NOMO-1 (cell line): ENCODE results near the gene MAPRE3.

Source experiments
- DNase-seq, 2 experiments: peaks; one replicate each; lab custom pipeline; 2025; ENCODE audit not compliant: unreplicated experiment in 2 of 2; lab: John Stamatoyannopoulos, UW

Gene MAPRE3

DNA sequence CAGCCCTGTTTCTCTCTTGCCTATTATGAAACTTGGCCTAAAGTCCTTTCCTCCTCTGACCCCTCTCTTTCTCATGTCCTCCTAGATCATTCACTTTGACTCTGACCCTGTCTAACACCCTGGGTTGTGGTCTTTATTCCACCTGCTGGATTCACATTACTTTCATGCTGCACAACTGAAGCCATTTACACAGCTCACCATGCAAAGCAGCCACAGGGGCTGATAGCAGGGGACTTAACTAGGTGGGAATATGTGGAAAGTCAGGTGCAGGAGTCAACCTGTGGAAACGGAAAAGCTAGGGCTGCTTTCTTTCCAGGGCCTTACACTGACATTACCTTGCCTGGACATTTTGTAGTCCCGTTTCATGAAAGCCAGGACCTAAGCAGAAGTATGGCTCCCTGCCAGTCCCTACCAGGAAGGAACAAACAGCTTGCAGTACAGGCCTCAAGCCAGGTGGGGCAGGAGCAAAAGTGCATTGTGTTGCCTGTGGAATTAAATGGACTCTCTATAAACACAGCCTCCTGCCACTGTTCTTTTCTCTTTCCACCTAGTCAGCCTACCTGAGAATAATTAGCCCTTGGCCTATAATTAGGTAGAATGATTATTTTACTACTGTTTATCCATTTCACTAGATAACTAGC lies 11.8 kb downstream of the MAPRE3 start:
- no peak for DNase-seq

DNA sequence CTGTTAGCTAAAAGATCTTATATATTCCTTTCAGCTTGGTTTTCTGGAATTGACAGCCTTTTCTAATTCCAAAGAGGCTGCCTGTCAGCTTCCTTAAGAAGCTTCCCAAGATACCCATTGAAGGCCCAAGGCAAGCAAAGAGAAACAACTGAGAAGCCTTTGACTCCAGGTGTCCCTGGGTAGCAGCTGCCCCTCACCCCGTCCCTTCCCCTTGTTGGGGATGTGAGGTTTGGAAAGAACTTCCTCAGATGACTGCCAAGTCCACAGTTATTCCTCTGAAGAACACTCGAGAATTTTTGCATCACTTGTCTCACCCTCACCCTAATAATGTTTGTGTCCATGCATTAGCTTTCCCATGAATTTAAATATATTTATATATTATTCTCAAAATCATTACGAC lies 13.3 kb downstream of the MAPRE3 start:
- DNase-seq, result no peak

DNA sequence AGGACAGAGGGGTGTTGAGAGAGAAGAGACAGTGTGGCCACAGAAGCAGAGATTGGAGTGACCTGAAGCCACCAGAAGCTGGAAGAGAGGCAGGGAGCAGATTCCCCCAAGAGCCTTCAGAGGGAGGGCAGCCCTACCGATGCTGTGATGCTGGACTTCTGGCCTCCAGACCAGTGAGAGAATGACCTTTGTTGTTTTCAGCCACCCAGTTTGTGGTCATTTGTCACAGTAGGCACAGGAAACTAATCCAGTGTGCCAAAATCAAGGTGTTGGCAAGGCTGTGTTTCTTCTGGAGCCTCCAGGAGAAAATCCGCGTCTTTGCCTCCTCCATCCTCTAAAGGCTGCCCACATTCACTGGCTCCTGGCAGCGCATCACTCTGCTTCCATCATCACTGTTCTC lies 15.4 kb downstream of the MAPRE3 start:
- DNase-seq, result no peak

DNA sequence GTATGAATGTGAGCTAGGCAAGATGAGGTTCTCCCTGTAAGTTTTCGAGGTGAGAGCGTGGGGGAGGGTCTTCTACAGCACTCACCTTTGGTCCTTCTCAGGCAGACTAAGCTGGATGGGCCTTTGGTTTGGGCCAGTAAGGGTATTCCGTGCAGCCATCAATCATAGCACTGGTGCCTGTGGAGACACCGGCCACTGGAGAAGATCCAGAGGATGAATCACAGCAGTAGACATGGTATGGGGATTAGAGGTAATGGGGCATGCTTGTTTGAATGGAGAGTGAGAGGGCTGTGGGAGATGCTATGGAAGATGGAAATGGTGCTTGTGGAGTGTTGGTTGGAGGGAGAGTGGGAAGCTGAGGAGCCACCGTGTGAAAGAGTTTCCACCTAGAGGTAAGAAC lies 16.1 kb downstream of the MAPRE3 start:
- no peak for DNase-seq

DNA sequence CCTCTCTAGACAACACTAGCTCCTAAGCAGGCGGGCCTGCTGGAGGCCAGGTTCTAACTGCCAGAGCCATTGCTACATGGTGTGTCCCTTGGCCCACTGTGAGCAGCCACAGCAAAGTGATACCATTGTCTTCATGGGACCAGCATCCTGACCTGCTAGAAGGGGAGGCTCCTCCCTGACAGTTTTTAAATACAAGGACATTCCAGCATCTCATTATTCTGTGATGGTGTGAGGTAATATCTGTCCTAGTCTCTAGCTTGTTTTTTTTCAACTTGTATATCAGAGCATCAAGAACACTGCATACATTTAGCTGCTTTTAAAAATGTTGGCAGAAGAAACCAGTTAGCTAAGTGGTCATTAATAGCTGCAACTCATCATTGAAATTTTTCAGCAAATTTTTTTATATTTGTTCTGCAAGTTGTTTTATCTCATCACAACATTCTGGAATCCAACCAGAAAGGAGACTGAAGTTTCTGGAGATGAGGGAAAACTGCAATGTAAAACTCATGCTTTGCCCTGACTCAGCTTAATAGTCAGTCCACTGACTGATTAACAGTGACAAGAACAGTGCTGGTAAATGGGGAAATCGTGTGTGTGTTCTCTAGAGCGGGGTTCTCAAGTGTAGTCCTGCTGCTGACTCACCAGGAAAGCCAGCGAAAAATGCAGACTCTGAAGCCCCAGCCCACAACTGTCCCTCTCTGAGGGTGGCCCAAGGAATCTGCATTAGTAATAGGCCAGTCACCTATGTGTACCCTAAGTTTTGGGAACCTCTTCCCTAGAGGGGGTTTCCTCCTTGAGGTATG lies 17.8 kb downstream of the MAPRE3 start:
- DNase-seq, result no peak

DNA sequence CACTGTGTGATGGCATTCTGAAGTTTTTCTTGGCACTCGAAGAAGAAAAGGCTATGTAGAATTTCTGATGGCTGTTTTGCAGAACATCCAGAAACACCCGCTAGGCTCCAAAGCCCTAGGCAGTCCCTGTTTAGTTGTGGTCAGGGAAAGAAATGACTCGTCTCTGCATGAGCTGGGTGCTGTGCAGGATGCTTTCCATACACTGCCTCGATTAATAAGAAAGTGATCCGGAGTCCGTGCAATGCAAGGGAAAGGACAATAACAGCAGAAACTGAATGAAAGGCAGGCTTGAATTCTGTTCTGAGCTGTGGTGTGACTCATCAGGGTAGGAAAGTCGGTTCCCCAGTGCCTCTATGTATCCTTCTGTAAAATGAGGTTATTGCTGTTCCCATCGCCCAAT lies 18.7 kb downstream of the MAPRE3 start:
- no peak for DNase-seq

DNA sequence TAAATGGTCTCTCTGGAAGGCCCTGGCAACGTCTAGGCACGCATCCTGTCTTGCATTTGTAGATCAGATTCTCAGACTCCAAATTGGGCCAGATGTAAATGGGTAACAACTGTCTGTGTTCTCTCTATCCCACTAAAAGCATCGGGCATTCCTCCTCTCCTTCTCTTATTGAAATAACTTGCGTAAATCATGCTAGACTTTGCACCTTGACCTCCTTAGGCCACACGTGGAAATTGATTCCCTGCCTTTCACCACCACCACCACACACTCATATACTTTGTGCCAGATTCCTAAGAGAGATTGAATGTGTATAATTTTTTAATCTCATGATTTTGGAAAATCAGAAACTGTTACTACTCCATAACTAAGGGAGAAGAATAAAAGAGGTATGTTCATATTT lies 21.3 kb downstream of the MAPRE3 start:
- no peak for DNase-seq

DNA sequence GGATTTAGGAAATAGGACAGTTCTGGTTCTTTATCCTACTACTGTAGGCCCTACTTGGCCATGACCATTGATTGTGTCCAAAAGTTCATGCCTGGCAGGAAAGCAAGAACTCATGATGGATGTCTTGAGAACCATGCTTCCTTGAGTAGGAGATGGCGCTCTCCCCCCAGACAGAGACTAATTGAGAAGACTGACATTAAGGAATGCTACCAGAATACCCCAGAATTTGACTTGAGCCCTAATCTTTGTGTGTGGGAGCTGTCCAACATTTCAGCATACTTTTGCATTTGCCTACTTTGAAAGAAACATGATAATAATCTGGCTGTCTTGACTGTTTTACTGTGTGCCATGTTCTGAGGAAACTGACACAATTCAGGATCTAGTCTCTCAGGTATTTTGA lies 23.3 kb downstream of the MAPRE3 start:
- DNase-seq, result peak in 1 of 2 experiments; percentile 12

DNA sequence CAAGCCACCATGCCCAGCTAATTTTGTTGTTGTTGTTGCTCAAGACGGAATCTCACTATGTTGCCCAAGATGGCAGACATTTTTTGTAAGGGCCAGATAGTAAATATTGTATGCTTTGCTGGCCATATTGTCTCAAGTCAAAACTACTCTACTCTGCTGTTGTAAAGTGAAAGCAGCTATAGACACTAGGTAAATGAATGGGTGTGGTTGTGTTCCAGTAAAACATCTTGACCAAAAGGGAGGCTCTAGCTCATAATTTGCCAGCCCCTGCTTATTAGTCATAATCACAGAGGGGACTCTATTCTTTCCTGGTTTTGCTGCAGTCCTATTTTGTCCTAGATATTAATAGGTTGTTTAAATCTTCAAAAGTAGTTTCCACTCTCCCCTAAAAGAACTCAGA lies 24.5 kb downstream of the MAPRE3 start:
- no peak for DNase-seq

DNA sequence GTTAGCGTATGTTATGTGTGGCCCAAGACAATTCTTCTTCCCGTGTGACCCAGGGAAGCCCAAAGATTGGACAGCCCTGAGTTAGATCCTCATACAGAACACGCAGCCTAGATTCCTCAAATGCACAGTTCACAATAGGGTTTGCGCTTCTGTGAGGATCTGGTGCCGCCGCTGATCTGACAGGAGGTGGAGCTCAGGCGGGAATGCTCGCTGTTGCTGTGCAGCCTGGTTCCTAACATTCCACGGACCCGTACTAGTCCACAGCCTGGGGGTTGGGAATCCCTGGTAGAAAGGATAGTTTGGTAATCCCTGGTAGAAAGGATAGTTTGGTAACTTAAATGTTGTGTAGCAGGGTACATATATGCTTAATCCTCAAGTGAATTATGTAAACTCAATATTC lies 27.0 kb downstream of the MAPRE3 start:
- no peak for DNase-seq

DNA sequence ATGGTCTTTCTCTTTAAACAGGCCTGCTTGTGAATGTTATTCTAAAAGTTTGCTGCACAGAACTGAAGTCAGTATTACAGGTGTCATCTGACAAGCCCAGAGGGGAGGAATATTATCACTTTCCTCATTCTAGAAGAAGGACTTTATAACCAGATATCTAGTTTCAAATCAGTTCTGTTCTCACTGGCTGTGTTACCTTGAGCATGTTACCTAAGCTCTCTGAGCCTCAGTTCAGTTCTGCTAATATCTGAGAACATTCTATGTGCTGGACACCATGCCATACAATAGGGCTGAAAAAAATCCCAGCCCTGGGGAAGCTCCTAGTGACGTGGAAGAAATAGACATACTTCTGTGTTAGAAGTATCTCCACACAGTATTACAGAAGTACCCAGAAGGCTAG lies 27.9 kb downstream of the MAPRE3 start:
- DNase-seq, result no peak

DNA sequence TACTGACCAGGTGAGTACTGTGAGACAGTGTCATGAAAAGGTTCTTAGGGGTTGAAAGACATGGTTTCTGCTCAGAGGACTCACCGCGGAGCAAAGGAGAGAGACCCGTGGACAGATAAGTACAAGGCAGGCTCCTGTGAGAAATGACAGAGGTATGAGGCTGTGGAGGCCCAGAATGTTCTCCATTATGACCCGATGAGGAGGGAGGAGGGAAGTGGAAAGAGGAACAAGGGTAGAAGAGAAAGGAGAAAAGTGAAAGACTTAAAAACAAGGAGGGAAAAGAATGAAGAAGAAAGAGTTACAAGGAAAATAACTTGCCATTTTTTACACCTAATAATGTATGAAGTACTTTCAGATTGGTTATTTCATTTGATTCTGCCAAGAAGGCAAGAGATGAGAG lies 29.8 kb downstream of the MAPRE3 start:
- peak; percentile 24 to 54 for DNase-seq

DNA sequence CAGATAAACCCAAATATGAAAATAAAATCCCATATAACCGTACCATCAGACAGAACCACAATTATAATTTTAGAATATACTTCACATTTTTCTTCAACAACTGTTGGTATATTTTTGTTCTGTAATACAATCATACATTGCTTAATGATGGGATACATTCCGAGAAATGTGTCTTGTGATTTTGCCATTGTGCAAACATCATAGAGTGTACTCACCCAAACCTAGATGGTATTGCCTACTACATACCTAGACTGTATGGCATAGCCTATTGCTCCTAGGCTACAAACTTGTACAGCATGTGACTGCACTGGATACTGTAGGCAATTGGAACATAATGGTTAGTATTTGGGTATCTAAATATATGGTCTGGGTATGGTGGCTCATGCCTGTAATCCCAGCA lies 30.6 kb downstream of the MAPRE3 start:
- DNase-seq, result no peak

DNA sequence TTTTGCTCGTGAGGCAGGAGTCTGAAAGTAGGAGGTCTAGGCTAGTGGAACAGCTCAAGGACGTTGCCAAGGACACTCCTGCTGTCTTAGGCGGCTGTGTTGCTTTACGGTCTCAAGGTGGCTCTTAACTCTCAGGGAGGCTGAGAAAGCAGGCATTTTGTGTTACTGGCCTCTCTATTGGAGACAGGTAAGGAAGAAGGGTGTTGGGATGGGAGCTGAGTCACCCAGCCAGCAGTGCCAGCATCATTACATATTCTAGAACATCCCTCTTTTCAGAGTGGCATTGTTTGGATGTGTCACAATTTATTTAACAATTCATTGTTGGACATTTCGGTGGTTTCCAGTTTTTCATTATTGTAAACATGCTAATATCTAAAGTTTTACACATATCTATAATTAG lies 31.5 kb downstream of the MAPRE3 start:
- no peak for DNase-seq

DNA sequence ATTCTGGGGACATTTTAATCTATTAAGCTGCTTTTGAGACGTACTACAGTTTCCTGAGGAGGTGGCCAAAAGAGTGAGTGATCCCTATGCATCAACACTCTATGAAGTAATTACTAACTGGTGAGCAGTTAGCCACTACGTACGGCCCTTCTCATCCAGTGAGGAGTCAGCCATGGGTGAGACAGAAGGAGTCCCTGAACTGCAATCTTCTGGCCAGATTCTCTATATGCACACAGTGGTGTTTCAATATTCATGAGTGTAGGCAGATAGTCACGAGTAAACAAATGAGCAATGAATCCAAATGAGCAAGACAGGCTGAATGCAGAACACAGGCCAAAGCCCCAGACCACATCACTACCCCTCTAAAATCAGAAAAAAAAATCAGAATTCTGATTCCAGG lies 32.6 kb downstream of the MAPRE3 start:
- no peak for DNase-seq

DNA sequence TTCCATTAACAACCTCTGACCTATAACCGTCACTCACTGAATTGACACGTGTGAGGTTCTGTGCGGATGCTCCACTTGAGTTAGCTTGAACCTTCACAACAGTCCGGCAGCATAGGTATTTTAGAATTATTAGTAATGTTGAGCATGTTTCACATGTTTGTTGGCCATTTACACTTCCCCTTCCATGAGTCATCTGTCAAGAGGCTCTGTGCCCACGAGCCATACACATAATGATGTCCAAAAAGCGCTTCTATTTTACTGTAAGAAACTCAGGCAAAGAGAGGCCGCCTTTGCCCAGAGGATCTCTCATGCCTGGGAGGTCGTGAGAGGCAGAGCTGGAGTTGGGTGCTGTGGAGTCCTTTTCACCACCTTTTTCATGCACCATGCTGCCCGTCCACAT lies 33.4 kb downstream of the MAPRE3 start:
- DNase-seq, result peak; percentile 24 to 40

DNA sequence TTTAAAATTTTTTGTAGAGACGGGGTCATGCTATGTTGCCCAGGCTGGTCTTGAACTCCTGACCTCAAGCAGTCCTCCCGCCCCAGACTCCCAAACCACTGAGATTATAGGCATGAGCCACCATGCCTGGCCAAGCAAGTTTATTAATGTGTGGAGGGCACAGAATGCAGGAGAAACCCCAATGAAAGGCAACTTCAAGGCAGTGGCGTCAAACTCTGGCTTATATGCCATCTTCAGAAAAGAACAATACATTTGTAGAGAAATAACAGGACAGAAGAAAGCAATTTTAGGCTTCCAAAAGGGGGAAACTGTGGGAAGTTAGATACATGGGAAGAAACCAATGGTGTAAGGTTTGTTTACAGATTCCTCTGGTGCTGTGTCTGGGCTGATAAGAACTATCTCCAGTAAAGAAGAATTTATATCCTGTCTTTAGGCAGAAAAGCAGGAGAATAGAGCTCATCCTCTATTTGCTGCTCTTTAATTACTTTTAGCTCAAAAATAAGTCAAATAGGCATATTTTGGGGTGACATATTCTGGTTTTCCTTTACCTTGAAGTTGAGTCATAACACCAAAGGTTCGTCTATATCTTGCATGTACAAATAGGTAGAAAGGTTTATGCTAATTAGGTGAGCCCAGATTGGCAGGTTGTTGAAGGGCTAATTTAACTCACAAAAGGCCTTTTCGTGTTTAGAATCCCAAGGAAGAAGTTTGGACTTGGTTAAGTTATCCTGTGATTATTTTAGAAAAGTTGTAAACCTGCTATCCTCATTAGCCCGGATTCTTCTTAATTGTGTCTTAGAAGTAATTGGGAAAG lies 36.4 kb downstream of the MAPRE3 start:
- DNase-seq, result no peak

DNA sequence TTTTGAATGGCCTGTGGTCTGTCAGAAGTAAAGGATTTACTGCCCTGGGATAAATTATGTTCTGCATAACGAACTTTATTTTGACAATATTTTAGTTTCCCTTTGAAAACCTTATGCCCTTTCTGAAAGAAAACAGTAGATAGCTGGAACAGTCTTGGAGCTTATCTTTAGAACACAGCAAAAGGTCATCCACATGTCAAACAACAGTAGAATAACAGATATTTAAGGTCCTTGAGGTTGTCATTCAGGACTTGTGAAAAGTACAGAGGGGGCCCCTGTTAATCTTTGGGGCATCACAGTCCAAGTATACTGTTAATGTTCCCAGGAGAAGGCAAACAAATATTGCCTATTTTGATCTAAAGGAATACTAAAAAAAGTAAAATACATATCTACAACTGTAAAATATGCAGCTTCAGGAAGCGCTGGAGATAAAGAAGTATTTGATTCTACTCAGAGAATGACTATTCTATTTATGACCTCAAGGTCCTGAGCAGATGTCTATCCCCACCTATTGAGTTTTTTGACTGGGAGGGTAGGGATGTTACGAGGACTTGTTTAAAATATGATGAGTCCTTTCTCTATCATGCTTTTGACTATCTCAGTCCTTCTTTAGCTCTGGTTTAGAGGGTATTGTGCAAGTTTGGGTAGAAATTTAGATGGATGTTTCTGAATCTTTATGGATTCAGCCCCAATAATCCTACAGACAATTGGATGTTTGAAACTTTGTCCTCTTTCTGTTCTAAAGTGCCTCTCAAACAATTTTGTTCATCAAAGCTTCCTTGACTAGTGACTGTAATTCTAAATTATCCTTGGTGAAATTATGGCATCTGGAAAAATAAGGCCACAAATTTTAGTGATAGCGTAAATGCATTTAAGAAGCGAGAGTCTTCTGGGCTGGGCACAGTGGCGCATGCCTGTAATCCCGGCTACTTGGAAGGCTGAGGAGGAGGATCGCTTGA lies 37.3 kb downstream of the MAPRE3 start:
- no peak for DNase-seq

DNA sequence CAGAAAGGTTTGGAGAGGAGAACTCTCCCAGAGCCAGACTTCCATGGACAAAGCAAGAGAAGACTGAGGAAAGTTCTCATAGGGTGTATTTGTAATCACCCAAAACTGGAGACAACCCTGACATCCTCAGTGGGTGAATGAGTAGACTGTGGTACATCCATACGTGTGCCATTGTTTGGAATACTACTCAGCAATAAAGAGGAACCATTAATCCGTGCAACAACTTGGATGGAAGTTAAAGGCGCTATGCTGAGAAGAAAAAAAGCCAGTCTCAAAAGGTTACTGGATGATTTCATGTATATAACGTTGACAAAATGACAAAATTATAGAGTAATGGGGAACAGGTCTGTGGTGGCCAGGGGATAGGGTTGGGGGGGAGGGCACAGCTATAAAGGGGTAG lies 38.2 kb downstream of the MAPRE3 start:
- DNase-seq, result no peak

DNA sequence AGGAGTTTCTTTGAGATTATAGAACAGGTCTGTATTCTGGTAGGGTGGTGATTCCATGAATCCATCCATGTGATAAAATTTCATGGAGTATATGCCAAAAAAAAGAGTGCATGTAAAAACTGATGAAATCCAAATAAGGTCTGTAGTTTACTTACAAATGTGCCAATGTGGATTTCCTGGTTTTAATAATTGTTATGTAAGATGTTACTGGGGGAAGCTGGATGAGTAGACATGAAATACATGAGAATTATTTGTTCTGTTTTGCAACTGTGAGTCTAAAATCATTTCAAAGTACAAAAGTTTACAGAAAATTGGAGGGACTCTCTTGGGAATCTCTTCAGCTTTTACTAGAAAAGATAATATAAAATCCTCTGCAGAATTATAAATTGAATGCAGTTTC lies 38.6 kb downstream of the MAPRE3 start:
- DNase-seq, result no peak

DNA sequence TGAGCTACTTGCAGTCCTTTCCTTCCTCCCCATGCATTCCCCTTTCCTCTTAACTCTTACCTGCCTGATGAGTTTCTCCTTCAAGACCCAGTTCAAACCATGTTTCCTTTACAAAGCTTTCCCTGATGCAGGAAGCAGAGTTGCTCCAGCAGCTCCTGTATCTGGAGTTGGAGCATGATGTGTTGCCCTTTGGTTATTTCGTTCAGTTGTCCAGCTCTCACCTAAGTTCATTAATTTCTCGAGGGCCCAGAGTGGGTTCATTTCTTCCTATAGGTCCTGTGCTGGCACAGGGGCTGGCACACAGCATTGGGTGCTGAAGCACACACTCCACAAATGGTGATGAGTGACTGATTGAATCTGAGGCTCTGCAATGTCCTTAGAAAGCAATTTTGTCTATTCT lies 39.3 kb downstream of the MAPRE3 start:
- DNase-seq, result no peak
